Esophagus mucosa (tissue), 1 donor: ENCODE data around the gene KCNH2. TPM values are rescaled to one million over a fixed set of nuclear protein-coding genes. Genes with fewer than 3 reads are reported as not detected.
"Not testable (repeated sequence)": the region's sequence is repeated elsewhere in the genome, so short reads cannot be mapped to it uniquely, and the experiment has no call there.

Experiments used
- ATAC-seq: fragments of 200-7000 bp; cut with Tn5 transposase; one replicate; pipeline ENCODE4 v1.9.1; 2020
- total RNA-seq: library from RNA; stranded (reverse); gene quantifications from one replicate; pipeline ENCODE4 v1.2.4, GENCODE V29; 2023
- donor health status: DM: yes; HTN: yes; CAD: no.

Gene KCNH2
- total RNA-seq, 1 donor from 2014 or later, result 0.20 TPM

- peak; percentile 22 for ATAC-seq
Measured at GRCh38 chr7:151012031-151012692, 34.0 kb upstream of the KCNH2 start.

GRCh38 chr7:151011616-151012015 lies 33.5 kb upstream of the KCNH2 start:
- not testable (repeated sequence) for ATAC-seq

- ATAC-seq, result no peak
Measured at GRCh38 chr7:151011097-151011409, 32.9 kb upstream of the KCNH2 start.

- ATAC-seq, result peak; percentile 50
Measured at GRCh38 chr7:151010307-151011096, 32.4 kb upstream of the KCNH2 start.

- ATAC-seq, result no peak
Measured at GRCh38 chr7:151010037-151010306, 31.9 kb upstream of the KCNH2 start.

GRCh38 chr7:151009327-151010036 lies 31.4 kb upstream of the KCNH2 start:
- no peak for ATAC-seq

GRCh38 chr7:151008511-151009323 lies 30.6 kb upstream of the KCNH2 start:
- peak; percentile 50 for ATAC-seq

- ATAC-seq, result no peak
Measured at GRCh38 chr7:151008143-151008510, 30.0 kb upstream of the KCNH2 start.

GRCh38 chr7:151007469-151007898 lies 29.4 kb upstream of the KCNH2 start:
- ATAC-seq, result no peak

- no peak for ATAC-seq
Measured at GRCh38 chr7:151006590-151007300, 28.6 kb upstream of the KCNH2 start.

- ATAC-seq, result no peak
Measured at GRCh38 chr7:151005566-151005965, 27.4 kb upstream of the KCNH2 start.

- ATAC-seq, result peak; percentile 46
Measured at GRCh38 chr7:151003572-151003971, 25.5 kb upstream of the KCNH2 start.

GRCh38 chr7:151001546-151001945 lies 23.4 kb upstream of the KCNH2 start:
- ATAC-seq, result no peak

- ATAC-seq, result no peak
Measured at GRCh38 chr7:151000897-151001495, 22.9 kb upstream of the KCNH2 start.

- ATAC-seq, result no peak
Measured at GRCh38 chr7:150999497-151000230, 21.5 kb upstream of the KCNH2 start.

GRCh38 chr7:150999001-150999400 lies 20.9 kb upstream of the KCNH2 start:
- no peak for ATAC-seq

- no peak for ATAC-seq
Measured at GRCh38 chr7:150998341-150998740, 20.2 kb upstream of the KCNH2 start.

GRCh38 chr7:150997817-150998216 lies 19.7 kb upstream of the KCNH2 start:
- ATAC-seq, result no peak

- no peak for ATAC-seq
Measured at GRCh38 chr7:150997075-150997511, 19.0 kb upstream of the KCNH2 start.

- no peak for ATAC-seq
Measured at GRCh38 chr7:150996376-150997074, 18.4 kb upstream of the KCNH2 start.
